ENCODE measurements around the gene SAMD4A.

GRCh38 chr14:54794796-54795195, 227.9 kb downstream of the SAMD4A start:
- TF ChIP-seq, protein P1, sequence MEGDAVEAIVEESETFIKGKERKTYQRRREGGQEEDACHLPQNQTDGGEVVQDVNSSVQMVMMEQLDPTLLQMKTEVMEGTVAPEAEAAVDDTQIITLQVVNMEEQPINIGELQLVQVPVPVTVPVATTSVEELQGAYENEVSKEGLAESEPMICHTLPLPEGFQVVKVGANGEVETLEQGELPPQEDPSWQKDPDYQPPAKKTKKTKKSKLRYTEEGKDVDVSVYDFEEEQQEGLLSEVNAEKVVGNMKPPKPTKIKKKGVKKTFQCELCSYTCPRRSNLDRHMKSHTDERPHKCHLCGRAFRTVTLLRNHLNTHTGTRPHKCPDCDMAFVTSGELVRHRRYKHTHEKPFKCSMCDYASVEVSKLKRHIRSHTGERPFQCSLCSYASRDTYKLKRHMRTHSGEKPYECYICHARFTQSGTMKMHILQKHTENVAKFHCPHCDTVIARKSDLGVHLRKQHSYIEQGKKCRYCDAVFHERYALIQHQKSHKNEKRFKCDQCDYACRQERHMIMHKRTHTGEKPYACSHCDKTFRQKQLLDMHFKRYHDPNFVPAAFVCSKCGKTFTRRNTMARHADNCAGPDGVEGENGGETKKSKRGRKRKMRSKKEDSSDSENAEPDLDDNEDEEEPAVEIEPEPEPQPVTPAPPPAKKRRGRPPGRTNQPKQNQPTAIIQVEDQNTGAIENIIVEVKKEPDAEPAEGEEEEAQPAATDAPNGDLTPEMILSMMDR (IDR thresholded peaks at IDR 0.05 in 8 of 11, conservative IDR thresholded peaks at IDR 0.05 in 3 of 11), result no peak
- TF ChIP-seq POLR2AphosphoS5 (IDR thresholded peaks at IDR 0.05), result no peak
- TF ChIP-seq POLR2A (IDR thresholded peaks at IDR 0.05), result no peak
